ENCODE results near the gene DENND1A. TPM values are rescaled to one million over a fixed set of nuclear protein-coding genes. Genes with fewer than 3 reads are reported as not detected.

Gene DENND1A
- total RNA-seq, 1 donor from 2014 or later: 48.1 TPM

GRCh38 chr9:123350590-123351310, 579.2 kb downstream of the DENND1A start:
- Histone ChIP-seq H3K27ac (no peak overlapping the region), H3K4me1 (no peaks in the 10 kb centered on the region), H4K20me1 (ENCODE audit: low read depth) (peaks cover 5% of the 10 kb centered on the region), H3K36me3 (no peaks in the 10 kb centered on the region), H3K27me3 (no peaks in the 10 kb centered on the region), H3K4me2 (no peak overlapping the region), H3K4me3 (no peak overlapping the region), H3K79me2 (ENCODE audit: low read depth) (no peaks in the 10 kb centered on the region), H3K9ac (no peak overlapping the region), H2AFZ (replicated peaks) (no peak overlapping the region), H3K9me3 (ENCODE audit: low read depth) (no peaks in the 10 kb centered on the region), H3F3A (ENCODE audit: low read depth) (peaks cover 44% of the 10 kb centered on the region)
- TF ChIP-seq CTCF (IDR thresholded peaks at IDR 0.05) (no peak), EZH2phosphoT487 (IDR thresholded peaks at IDR 0.05) (no peak), EZH2 (IDR thresholded peaks at IDR 0.05) (no peak)
- Mint-ChIP-seq H3K36me3 (no peaks in the 10 kb centered on the region), H3K9me3 (no peaks in the 10 kb centered on the region), H3K27ac (no peak overlapping the region), H3K4me1 (peaks cover 17% of the 10 kb centered on the region), H3K4me3 (no peak overlapping the region), H3K27me3 (ENCODE audit: insufficient read depth, low read depth) (peaks cover 22% of the 10 kb centered on the region)
- no peak for DNase-seq (ENCODE audit: low spot score)

- Mint-ChIP-seq H3K9me3 (no peaks in the 10 kb centered on the region), H3K27ac (peak overlapping the region; percentile 58), H3K36me3 (no peaks in the 10 kb centered on the region), H3K27me3 (ENCODE audit: insufficient read depth, low read depth) (peaks cover 17% of the 10 kb centered on the region), H3K4me3 (no peak overlapping the region), H3K4me1 (peaks cover 14% of the 10 kb centered on the region)
- H3K4me2 ChIP-seq: peak overlapping the region; percentile 44
- H3K79me2 ChIP-seq (ENCODE audit: low read depth): no peaks in the 10 kb centered on the region
- peaks cover 5% of the 10 kb centered on the region for H4K20me1 ChIP-seq (ENCODE audit: low read depth)
- H3K9ac ChIP-seq: no peak overlapping the region
- no peaks in the 10 kb centered on the region for H3K4me1 ChIP-seq
- H3K27ac ChIP-seq: no peak overlapping the region
- H2AFZ ChIP-seq (replicated peaks): peak overlapping the region; percentile 76
- H3K9me3 ChIP-seq (ENCODE audit: low read depth): no peaks in the 10 kb centered on the region
- no peak overlapping the region for H3K4me3 ChIP-seq
- no peaks in the 10 kb centered on the region for H3K27me3 ChIP-seq
- peak; percentile 86 for DNase-seq (ENCODE audit: low spot score)
- peaks cover 36% of the 10 kb centered on the region for H3F3A ChIP-seq (ENCODE audit: low read depth)
- no peaks in the 10 kb centered on the region for H3K36me3 ChIP-seq
- TF ChIP-seq CTCF (IDR thresholded peaks at IDR 0.05): peak; percentile 97
- no peak for TF ChIP-seq EZH2 (IDR thresholded peaks at IDR 0.05)
Measured at GRCh38 chr9:123349691-123350480, 580.0 kb downstream of the DENND1A start.

GRCh38 chr9:123349033-123349432, 580.9 kb downstream of the DENND1A start:
- TF ChIP-seq EZH2 (IDR thresholded peaks at IDR 0.05) (no peak), EZH2phosphoT487 (IDR thresholded peaks at IDR 0.05) (no peak), CTCF (IDR thresholded peaks at IDR 0.05) (no peak)
- H3K36me3 ChIP-seq: no peaks in the 10 kb centered on the region
- H3K4me3 ChIP-seq: no peak overlapping the region
- H4K20me1 ChIP-seq (ENCODE audit: low read depth): no peaks in the 10 kb centered on the region
- DNase-seq (ENCODE audit: low spot score): no peak
- no peak overlapping the region for H3K4me2 ChIP-seq
- H3K9ac ChIP-seq: no peak overlapping the region
- no peak overlapping the region for H2AFZ ChIP-seq (replicated peaks)
- H3K27me3 Mint-ChIP-seq (ENCODE audit: insufficient read depth, low read depth): peaks cover 15% of the 10 kb centered on the region
- no peaks in the 10 kb centered on the region for H3K27me3 ChIP-seq
- no peak overlapping the region for H3K27ac Mint-ChIP-seq
- H3K4me1 ChIP-seq: no peaks in the 10 kb centered on the region
- H3K4me3 Mint-ChIP-seq: no peak overlapping the region
- no peaks in the 10 kb centered on the region for H3K36me3 Mint-ChIP-seq
- no peak overlapping the region for H3K27ac ChIP-seq
- H3K9me3 ChIP-seq (ENCODE audit: low read depth): no peaks in the 10 kb centered on the region
- H3K79me2 ChIP-seq (ENCODE audit: low read depth): no peaks in the 10 kb centered on the region
- H3F3A ChIP-seq (ENCODE audit: low read depth): peaks cover 29% of the 10 kb centered on the region
- no peaks in the 10 kb centered on the region for H3K9me3 Mint-ChIP-seq
- peaks cover 8% of the 10 kb centered on the region for H3K4me1 Mint-ChIP-seq
